ENCODE results near the gene WDR38.

WDR38 gene

DNA sequence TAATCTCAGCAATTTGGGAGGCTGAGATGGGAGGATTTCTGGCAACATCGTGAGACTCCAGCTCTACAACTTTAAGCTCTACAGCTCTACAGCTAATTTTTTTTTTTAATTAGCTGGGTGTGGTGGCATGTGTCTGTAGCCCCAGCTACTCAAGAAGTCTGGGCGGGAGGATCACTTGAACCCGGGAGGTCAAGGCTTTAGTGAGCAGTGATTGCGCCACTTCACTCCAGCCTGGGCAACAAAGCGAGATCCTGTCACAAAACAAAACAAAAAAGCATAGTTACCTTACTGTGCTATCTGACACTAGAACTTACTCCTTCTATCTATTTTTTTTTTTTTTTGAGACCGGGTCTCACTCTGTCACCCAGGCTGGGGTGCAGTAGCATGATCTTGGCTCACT lies 6.3 kb upstream of the WDR38 start:
- H3K27ac ChIP-seq, result no peak overlapping the region
- no peak for TF ChIP-seq ZFX (IDR thresholded peaks at IDR 0.05)
- no peak for TF ChIP-seq CTCF (conservative IDR thresholded peaks at IDR 0.05)

GRCh38 chr9:124849801-124850200 lies 3.5 kb upstream of the WDR38 start:
- no peak for TF ChIP-seq ZFX (IDR thresholded peaks at IDR 0.05)
- no peak for TF ChIP-seq CTCF (conservative IDR thresholded peaks at IDR 0.05)
- no peak overlapping the region for H3K27ac ChIP-seq

GRCh38 chr9:124852121-124852828 lies 985 bp upstream of the WDR38 start:
- TF ChIP-seq CTCF (conservative IDR thresholded peaks at IDR 0.05), result no peak; the same call in 1 of the 2 replicates
- no peak for TF ChIP-seq ZFX (IDR thresholded peaks at IDR 0.05)
- no peak overlapping the region for H3K27ac ChIP-seq

DNA sequence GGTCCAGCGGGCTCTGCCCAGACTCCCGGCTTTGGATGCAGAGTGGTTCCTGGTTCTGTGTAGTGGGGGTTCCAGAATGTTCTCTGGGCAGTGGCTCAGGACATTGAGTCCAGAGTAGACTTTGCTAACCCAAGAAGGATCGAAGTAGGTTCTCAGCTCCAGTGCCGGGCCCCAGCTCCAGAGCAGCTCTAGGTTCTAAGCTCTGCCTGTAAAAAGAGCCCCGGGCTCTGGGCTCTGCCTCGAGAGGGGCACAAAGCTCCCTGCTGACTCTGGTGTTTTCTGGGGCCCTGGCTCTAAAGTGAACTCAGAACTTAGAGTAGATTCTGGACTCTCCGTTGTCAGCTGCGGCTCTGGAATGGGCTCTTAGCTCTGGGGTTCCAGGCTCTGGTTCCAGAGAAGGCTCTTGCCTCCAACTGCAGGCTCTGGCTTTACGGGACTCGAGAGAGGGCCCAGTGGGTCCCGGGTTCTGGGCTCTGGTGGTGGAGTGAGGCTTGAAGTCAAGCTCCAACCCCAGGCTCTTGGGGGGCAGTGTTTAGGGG lies 414 bp downstream of the WDR38 start:
- peak overlapping the region; percentile 17; the same call in 1 of the 2 replicates for H3K27ac ChIP-seq
- TF ChIP-seq CTCF (conservative IDR thresholded peaks at IDR 0.05), result no peak
- no peak for TF ChIP-seq ZFX (IDR thresholded peaks at IDR 0.05)

GRCh38 chr9:124854161-124854560 lies 901 bp downstream of the WDR38 start:
- H3K27ac ChIP-seq, result no peak overlapping the region
- TF ChIP-seq CTCF (conservative IDR thresholded peaks at IDR 0.05), result no peak
- TF ChIP-seq ZFX (IDR thresholded peaks at IDR 0.05), result no peak

GRCh38 chr9:124854822-124855221 lies 1.6 kb downstream of the WDR38 start:
- no peak overlapping the region for H3K27ac ChIP-seq
- TF ChIP-seq CTCF (conservative IDR thresholded peaks at IDR 0.05), result no peak
- TF ChIP-seq ZFX (IDR thresholded peaks at IDR 0.05), result no peak

- TF ChIP-seq CTCF (conservative IDR thresholded peaks at IDR 0.05), result no peak
- no peak for TF ChIP-seq ZFX (IDR thresholded peaks at IDR 0.05)
- no peak overlapping the region for H3K27ac ChIP-seq
Observed at GRCh38 chr9:124855566-124855943, 2.3 kb downstream of the WDR38 start.

Measured in C4-2B (cell line).